Measurements from ENCODE around the gene TMA16. TPM values are rescaled to one million over a fixed set of nuclear protein-coding genes. Genes with fewer than 3 reads are reported as not detected.

The TMA16 gene
- total and polyA plus RNA-seq, 2 donors (not counting 1 experiment from before 2014, with no cell fraction given) = 21.0 to 21.5 TPM

GRCh38 chr4:163527172-163527571 lies 32.7 kb downstream of the TMA16 start:
- TF ChIP-seq EZH2 (IDR thresholded peaks at IDR 0.05; ENCODE audit: low read length, missing control alignments) (no peak), CTCF (conservative IDR thresholded peaks at IDR 0.05 in 1 of 2, IDR thresholded peaks at IDR 0.05 in 1 of 2; ENCODE audit: low read depth in 1 of 2, low read length in 2 of 2) (no peak)
- no peak overlapping the region for H2AFZ ChIP-seq (ENCODE audit: low read length)
- H3K4me2 ChIP-seq (ENCODE audit: extremely low read depth, insufficient read depth, low read length) = no peak overlapping the region
- no peaks in the 10 kb centered on the region for H3K79me2 ChIP-seq (ENCODE audit: control insufficient read depth, insufficient read depth, low read length)
- H3K27me3 ChIP-seq (ENCODE audit: control insufficient read depth, insufficient read depth, low read length) = no peaks in the 10 kb centered on the region
- H4K20me1 ChIP-seq (ENCODE audit: control insufficient read depth, extremely low read depth, insufficient read depth, low read length) = no peaks in the 10 kb centered on the region
- H3K36me3 ChIP-seq (ENCODE audit: control insufficient read depth, insufficient read depth, low read length) = peaks cover 2% of the 10 kb centered on the region
- no peak overlapping the region for H3K9ac ChIP-seq (ENCODE audit: insufficient read depth, low read length)
- no peak for DNase-seq (ENCODE audit: low read depth in 2 of 2)
- H3K4me1 ChIP-seq (ENCODE audit: control insufficient read depth, extremely low read depth, insufficient read depth, low read length) = no peaks in the 10 kb centered on the region
- no peak overlapping the region for H3K4me3 ChIP-seq (replicated peaks in 1 of 4; ENCODE audit: control extremely low read depth in 1 of 4, insufficient read depth in 1 of 4, low read depth in 3 of 4, low read length in 4 of 4)
- no peaks in the 10 kb centered on the region for H3K9me3 ChIP-seq (ENCODE audit: control insufficient read depth, insufficient read depth, low read depth, low read length)
- H3K27ac ChIP-seq (ENCODE audit: insufficient read depth, low read length) = no peak overlapping the region

- no peak overlapping the region for H3K27ac ChIP-seq (ENCODE audit: insufficient read depth, low read length)
- no peak overlapping the region for H3K9ac ChIP-seq (ENCODE audit: insufficient read depth, low read length)
Measured at GRCh38 chr4:163528653-163529052, 34.2 kb downstream of the TMA16 start.

GRCh38 chr4:163534056-163534455 lies 39.6 kb downstream of the TMA16 start:
- H3K4me2 ChIP-seq (ENCODE audit: extremely low read depth, insufficient read depth, low read length) = no peak overlapping the region
- no peaks in the 10 kb centered on the region for H3K36me3 ChIP-seq (ENCODE audit: control insufficient read depth, insufficient read depth, low read length)
- no peak overlapping the region for H3K4me3 ChIP-seq (replicated peaks in 1 of 4; ENCODE audit: control extremely low read depth in 1 of 4, insufficient read depth in 1 of 4, low read depth in 3 of 4, low read length in 4 of 4)
- H3K27me3 ChIP-seq (ENCODE audit: control insufficient read depth, insufficient read depth, low read length) = no peaks in the 10 kb centered on the region
- H3K79me2 ChIP-seq (ENCODE audit: control insufficient read depth, insufficient read depth, low read length) = no peaks in the 10 kb centered on the region
- H2AFZ ChIP-seq (ENCODE audit: low read length) = no peak overlapping the region
- DNase-seq (ENCODE audit: low read depth in 2 of 2) = no peak
- no peaks in the 10 kb centered on the region for H3K4me1 ChIP-seq (ENCODE audit: control insufficient read depth, extremely low read depth, insufficient read depth, low read length)
- TF ChIP-seq EZH2 (IDR thresholded peaks at IDR 0.05; ENCODE audit: low read length, missing control alignments) (no peak), CTCF (conservative IDR thresholded peaks at IDR 0.05 in 1 of 2, IDR thresholded peaks at IDR 0.05 in 1 of 2; ENCODE audit: low read depth in 1 of 2, low read length in 2 of 2) (no peak)
- H3K9me3 ChIP-seq (ENCODE audit: control insufficient read depth, insufficient read depth, low read depth, low read length) = no peaks in the 10 kb centered on the region
- no peak overlapping the region for H3K9ac ChIP-seq (ENCODE audit: insufficient read depth, low read length)
- H4K20me1 ChIP-seq (ENCODE audit: control insufficient read depth, extremely low read depth, insufficient read depth, low read length) = no peaks in the 10 kb centered on the region
- H3K27ac ChIP-seq (ENCODE audit: insufficient read depth, low read length) = no peak overlapping the region

More at GRCh38 chr4:163528653-163529052, 34.2 kb downstream of the TMA16 start:
- H3K79me2 ChIP-seq (ENCODE audit: control insufficient read depth, insufficient read depth, low read length) = no peaks in the 10 kb centered on the region
- H4K20me1 ChIP-seq (ENCODE audit: control insufficient read depth, extremely low read depth, insufficient read depth, low read length) = no peaks in the 10 kb centered on the region
- peaks cover 2% of the 10 kb centered on the region for H3K36me3 ChIP-seq (ENCODE audit: control insufficient read depth, insufficient read depth, low read length)
- no peaks in the 10 kb centered on the region for H3K9me3 ChIP-seq (ENCODE audit: control insufficient read depth, insufficient read depth, low read depth, low read length)
- H2AFZ ChIP-seq (ENCODE audit: low read length) = no peak overlapping the region
- H3K27me3 ChIP-seq (ENCODE audit: control insufficient read depth, insufficient read depth, low read length) = no peaks in the 10 kb centered on the region
- no peak overlapping the region for H3K4me3 ChIP-seq (replicated peaks in 1 of 4; ENCODE audit: control extremely low read depth in 1 of 4, insufficient read depth in 1 of 4, low read depth in 3 of 4, low read length in 4 of 4)
- DNase-seq (ENCODE audit: low read depth in 2 of 2) = no peak
- no peak overlapping the region for H3K4me2 ChIP-seq (ENCODE audit: extremely low read depth, insufficient read depth, low read length)
- no peaks in the 10 kb centered on the region for H3K4me1 ChIP-seq (ENCODE audit: control insufficient read depth, extremely low read depth, insufficient read depth, low read length)
- TF ChIP-seq EZH2 (IDR thresholded peaks at IDR 0.05; ENCODE audit: low read length, missing control alignments) (no peak), CTCF (conservative IDR thresholded peaks at IDR 0.05 in 1 of 2, IDR thresholded peaks at IDR 0.05 in 1 of 2; ENCODE audit: low read depth in 1 of 2, low read length in 2 of 2) (no peak)
